ENCODE data around the gene CADPS.

Gene CADPS

GRCh38 chr3:62439978-62440377 lies 435.2 kb downstream of the CADPS start:
- Mint-ChIP-seq H3K9me3 (peaks cover 5% of the 10 kb centered on the region), H3K27ac (no peak overlapping the region), H3K4me3 (no peak overlapping the region), H3K4me1 (ENCODE audit: low read depth) (peaks cover 4% of the 10 kb centered on the region), H3K36me3 (ENCODE audit: low read depth) (no peaks in the 10 kb centered on the region), H3K27me3 (peaks cover 10% of the 10 kb centered on the region)
- DNase-seq, result no peak

- Mint-ChIP-seq H3K36me3 (ENCODE audit: low read depth) (no peaks in the 10 kb centered on the region), H3K27ac (no peak overlapping the region)
Measured at GRCh38 chr3:62439176-62439813, 435.9 kb downstream of the CADPS start.

GRCh38 chr3:62436785-62437184 lies 438.4 kb downstream of the CADPS start:
- no peaks in the 10 kb centered on the region for H3K36me3 Mint-ChIP-seq (ENCODE audit: low read depth)
- H3K4me1 Mint-ChIP-seq (ENCODE audit: low read depth), result no peaks in the 10 kb centered on the region
- no peak overlapping the region for H3K27ac Mint-ChIP-seq
- H3K4me3 Mint-ChIP-seq, result no peak overlapping the region
- no peaks in the 10 kb centered on the region for H3K9me3 Mint-ChIP-seq
- no peak for DNase-seq
- H3K27me3 Mint-ChIP-seq, result peaks cover 10% of the 10 kb centered on the region

More at GRCh38 chr3:62439176-62439813, 435.9 kb downstream of the CADPS start:
- DNase-seq, result no peak
- peaks cover 10% of the 10 kb centered on the region for H3K27me3 Mint-ChIP-seq
- no peak overlapping the region for H3K4me3 Mint-ChIP-seq
- no peaks in the 10 kb centered on the region for H3K4me1 Mint-ChIP-seq (ENCODE audit: low read depth)
- H3K9me3 Mint-ChIP-seq, result peaks cover 5% of the 10 kb centered on the region

GRCh38 chr3:62433396-62433795 lies 441.8 kb downstream of the CADPS start:
- Mint-ChIP-seq H3K4me1 (ENCODE audit: low read depth) (no peaks in the 10 kb centered on the region), H3K4me3 (no peak overlapping the region), H3K9me3 (no peaks in the 10 kb centered on the region), H3K36me3 (ENCODE audit: low read depth) (no peaks in the 10 kb centered on the region), H3K27ac (no peak overlapping the region), H3K27me3 (peaks cover 10% of the 10 kb centered on the region)
- DNase-seq, result no peak

- Mint-ChIP-seq H3K27me3 (peaks cover 3% of the 10 kb centered on the region), H3K27ac (no peak overlapping the region), H3K4me1 (ENCODE audit: low read depth) (no peaks in the 10 kb centered on the region), H3K4me3 (no peak overlapping the region), H3K9me3 (no peaks in the 10 kb centered on the region), H3K36me3 (ENCODE audit: low read depth) (no peaks in the 10 kb centered on the region)
- DNase-seq, result no peak
Measured at GRCh38 chr3:62421207-62421606, 454.0 kb downstream of the CADPS start.

GRCh38 chr3:62416144-62416543 lies 459.1 kb downstream of the CADPS start:
- H3K4me1 Mint-ChIP-seq (ENCODE audit: low read depth), result no peaks in the 10 kb centered on the region
- no peaks in the 10 kb centered on the region for H3K36me3 Mint-ChIP-seq (ENCODE audit: low read depth)
- H3K4me3 Mint-ChIP-seq, result no peak overlapping the region
- peaks cover 3% of the 10 kb centered on the region for H3K27me3 Mint-ChIP-seq
- no peaks in the 10 kb centered on the region for H3K9me3 Mint-ChIP-seq
- DNase-seq, result no peak
- H3K27ac Mint-ChIP-seq, result no peak overlapping the region

GRCh38 chr3:62415312-62415801 lies 459.9 kb downstream of the CADPS start:
- Mint-ChIP-seq H3K4me3 (no peak overlapping the region), H3K9me3 (no peaks in the 10 kb centered on the region), H3K4me1 (ENCODE audit: low read depth) (no peaks in the 10 kb centered on the region), H3K36me3 (ENCODE audit: low read depth) (no peaks in the 10 kb centered on the region), H3K27me3 (peaks cover 3% of the 10 kb centered on the region), H3K27ac (no peak overlapping the region)
- no peak for DNase-seq

- no peak overlapping the region for H3K27ac Mint-ChIP-seq
- no peaks in the 10 kb centered on the region for H3K9me3 Mint-ChIP-seq
- no peaks in the 10 kb centered on the region for H3K36me3 Mint-ChIP-seq (ENCODE audit: low read depth)
- no peak overlapping the region for H3K4me3 Mint-ChIP-seq
- no peak for DNase-seq
- peaks cover 3% of the 10 kb centered on the region for H3K27me3 Mint-ChIP-seq
- no peaks in the 10 kb centered on the region for H3K4me1 Mint-ChIP-seq (ENCODE audit: low read depth)
Measured at GRCh38 chr3:62414786-62415185, 460.4 kb downstream of the CADPS start.

- no peaks in the 10 kb centered on the region for H3K36me3 Mint-ChIP-seq (ENCODE audit: low read depth)
- no peak for DNase-seq
- no peaks in the 10 kb centered on the region for H3K4me1 Mint-ChIP-seq (ENCODE audit: low read depth)
- no peak overlapping the region for H3K4me3 Mint-ChIP-seq
- H3K27me3 Mint-ChIP-seq, result peaks cover 1% of the 10 kb centered on the region
- no peaks in the 10 kb centered on the region for H3K9me3 Mint-ChIP-seq
- no peak overlapping the region for H3K27ac Mint-ChIP-seq
Measured at GRCh38 chr3:62413687-62414086, 461.5 kb downstream of the CADPS start.

- H3K4me3 Mint-ChIP-seq, result no peak overlapping the region
- H3K36me3 Mint-ChIP-seq (ENCODE audit: low read depth), result no peaks in the 10 kb centered on the region
- no peaks in the 10 kb centered on the region for H3K27me3 Mint-ChIP-seq
- H3K27ac Mint-ChIP-seq, result no peak overlapping the region
- DNase-seq, result no peak
- no peaks in the 10 kb centered on the region for H3K9me3 Mint-ChIP-seq
- no peaks in the 10 kb centered on the region for H3K4me1 Mint-ChIP-seq (ENCODE audit: low read depth)
Measured at GRCh38 chr3:62406945-62407344, 468.3 kb downstream of the CADPS start.

GRCh38 chr3:62405566-62405965 lies 469.6 kb downstream of the CADPS start:
- Mint-ChIP-seq H3K4me3 (no peak overlapping the region), H3K4me1 (ENCODE audit: low read depth) (no peaks in the 10 kb centered on the region), H3K27ac (no peak overlapping the region), H3K27me3 (no peaks in the 10 kb centered on the region), H3K36me3 (ENCODE audit: low read depth) (no peaks in the 10 kb centered on the region), H3K9me3 (no peaks in the 10 kb centered on the region)
- DNase-seq, result no peak

GRCh38 chr3:62405135-62405534 lies 470.1 kb downstream of the CADPS start:
- Mint-ChIP-seq H3K4me1 (ENCODE audit: low read depth) (no peaks in the 10 kb centered on the region), H3K36me3 (ENCODE audit: low read depth) (no peaks in the 10 kb centered on the region), H3K27ac (no peak overlapping the region), H3K4me3 (no peak overlapping the region), H3K9me3 (no peaks in the 10 kb centered on the region), H3K27me3 (no peaks in the 10 kb centered on the region)
- DNase-seq, result no peak

- Mint-ChIP-seq H3K4me1 (ENCODE audit: low read depth) (no peaks in the 10 kb centered on the region), H3K36me3 (ENCODE audit: low read depth) (no peaks in the 10 kb centered on the region), H3K4me3 (no peak overlapping the region), H3K9me3 (no peaks in the 10 kb centered on the region), H3K27me3 (no peaks in the 10 kb centered on the region), H3K27ac (no peak overlapping the region)
- DNase-seq, result no peak
Measured at GRCh38 chr3:62404321-62404720, 470.9 kb downstream of the CADPS start.

GRCh38 chr3:62403765-62404164 lies 471.5 kb downstream of the CADPS start:
- no peak overlapping the region for H3K4me3 Mint-ChIP-seq
- no peaks in the 10 kb centered on the region for H3K4me1 Mint-ChIP-seq (ENCODE audit: low read depth)
- no peaks in the 10 kb centered on the region for H3K27me3 Mint-ChIP-seq
- H3K9me3 Mint-ChIP-seq, result no peaks in the 10 kb centered on the region
- no peaks in the 10 kb centered on the region for H3K36me3 Mint-ChIP-seq (ENCODE audit: low read depth)
- no peak for DNase-seq
- no peak overlapping the region for H3K27ac Mint-ChIP-seq

GRCh38 chr3:62392626-62393292 lies 482.5 kb downstream of the CADPS start:
- H3K36me3 Mint-ChIP-seq (ENCODE audit: low read depth), result no peaks in the 10 kb centered on the region
- no peaks in the 10 kb centered on the region for H3K9me3 Mint-ChIP-seq
- no peak overlapping the region for H3K4me3 Mint-ChIP-seq
- no peak for DNase-seq
- H3K27me3 Mint-ChIP-seq, result peaks cover 16% of the 10 kb centered on the region
- H3K27ac Mint-ChIP-seq, result no peak overlapping the region
- no peaks in the 10 kb centered on the region for H3K4me1 Mint-ChIP-seq (ENCODE audit: low read depth)
